Activated CD8-positive, alpha-beta memory T cell treated with anti-CD3 and anti-CD28 coated beads for 24 hours (primary cell): ENCODE measurements around the gene CRISPLD2.
"Not testable (repeated sequence)": the region's sequence is repeated elsewhere in the genome, so short reads cannot be mapped to it uniquely, and the experiment has no call there.

Experiments used
- DNase-seq: peaks from one replicate; pipeline ENCODE4 v3.0.0-alpha.2; 2020

The CRISPLD2 gene

DNA sequence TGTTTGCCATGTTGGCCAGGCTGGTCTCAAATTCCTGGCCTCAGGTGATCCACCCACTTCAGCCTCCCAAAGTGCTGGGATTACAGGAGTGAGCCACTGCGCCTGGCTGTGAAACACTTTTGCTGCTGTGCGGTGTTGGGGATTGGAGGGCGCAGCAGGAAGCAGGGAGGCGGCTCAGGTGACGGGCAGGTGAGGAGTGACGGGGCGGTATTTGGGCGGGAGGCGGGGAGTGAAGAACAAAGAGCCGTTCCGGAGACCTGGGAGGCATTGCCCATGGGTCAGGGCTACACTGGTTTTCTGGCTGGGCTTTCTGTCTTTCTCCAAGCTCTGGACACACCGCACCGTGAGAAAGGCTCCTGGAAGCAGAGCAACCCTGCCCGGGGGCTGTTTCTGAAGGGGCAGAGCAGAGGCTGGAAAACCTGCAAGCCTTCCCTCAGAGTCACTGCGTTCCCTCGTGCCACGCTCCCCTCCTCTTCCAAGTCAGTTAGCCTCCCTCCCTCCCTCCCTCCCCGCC, 22.1 kb downstream of the CRISPLD2 start:
- no peak for DNase-seq

DNA sequence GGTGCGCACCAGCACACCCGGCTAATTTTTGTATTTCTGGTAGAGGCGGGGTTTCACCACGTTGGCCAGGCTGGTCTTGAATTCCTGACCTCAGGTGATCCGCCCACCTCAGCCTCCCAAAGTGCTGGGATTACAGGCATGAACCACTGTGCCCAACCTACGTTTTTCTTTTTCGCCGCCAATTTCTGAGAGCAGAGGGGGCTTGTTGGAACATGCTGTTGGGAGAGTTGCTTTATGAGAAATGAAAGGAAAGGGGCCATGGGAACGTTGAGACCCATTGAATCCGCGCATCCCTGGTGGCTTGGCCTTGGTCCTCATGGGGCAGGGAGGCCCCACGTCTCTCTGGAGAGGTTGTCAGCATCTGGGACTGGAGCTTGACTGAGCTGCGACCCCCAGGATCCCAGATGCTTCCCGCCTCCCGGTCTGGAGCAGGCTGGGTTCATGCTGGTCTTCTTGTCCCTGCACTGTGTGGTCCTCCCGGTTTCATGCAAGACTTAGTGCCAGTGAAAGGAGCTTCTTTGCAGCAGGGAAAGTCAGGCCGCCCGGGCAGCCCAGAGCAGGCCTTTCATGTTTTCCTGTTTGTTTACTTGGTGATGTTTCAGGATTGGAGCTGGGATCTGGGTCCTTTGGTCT, 22.8 kb downstream of the CRISPLD2 start:
- DNase-seq = no peak

DNA sequence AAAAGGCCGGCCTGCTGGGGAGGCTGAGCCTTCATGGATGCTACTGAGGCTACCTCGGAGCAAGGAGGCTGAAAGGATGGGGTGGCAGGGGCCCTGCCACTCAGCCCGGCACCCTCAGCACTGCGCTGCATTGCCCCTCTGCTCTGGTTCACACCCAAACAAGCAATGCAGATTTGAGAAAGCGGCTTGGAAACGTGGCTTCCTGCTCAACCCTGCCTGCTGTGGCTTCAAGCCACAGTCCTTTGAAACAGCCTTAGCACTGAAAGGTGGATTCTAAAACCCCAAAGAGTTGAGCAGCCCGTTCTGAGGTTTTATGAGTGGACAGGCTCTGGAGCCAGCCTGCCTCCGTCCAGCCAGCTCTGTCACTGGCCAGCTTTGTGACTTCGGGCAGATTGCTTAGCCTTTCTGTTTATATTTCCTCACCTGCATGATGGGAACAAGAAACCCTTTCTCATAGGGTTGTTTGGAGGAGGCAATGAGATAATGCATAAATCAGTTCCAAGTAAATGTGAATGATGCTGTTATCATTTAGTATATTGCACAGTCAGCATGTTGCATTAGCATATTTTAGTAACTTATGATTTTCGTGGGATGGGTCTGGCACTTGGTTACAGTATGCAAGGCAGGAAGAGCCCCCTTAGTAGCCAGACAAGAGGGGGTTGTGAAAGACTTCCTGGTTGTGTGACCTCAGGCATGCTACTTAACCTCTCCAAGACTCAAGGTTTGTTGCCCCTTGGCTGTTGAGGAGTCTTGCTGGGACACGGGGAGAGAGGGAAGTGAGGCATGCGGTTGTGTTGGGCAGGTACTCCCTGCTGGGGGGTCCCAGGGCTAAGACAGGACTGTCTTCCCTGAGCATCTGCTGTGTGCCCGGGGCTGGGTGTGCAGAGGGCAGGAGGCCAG, 23.6 kb downstream of the CRISPLD2 start:
- DNase-seq = no peak

DNA sequence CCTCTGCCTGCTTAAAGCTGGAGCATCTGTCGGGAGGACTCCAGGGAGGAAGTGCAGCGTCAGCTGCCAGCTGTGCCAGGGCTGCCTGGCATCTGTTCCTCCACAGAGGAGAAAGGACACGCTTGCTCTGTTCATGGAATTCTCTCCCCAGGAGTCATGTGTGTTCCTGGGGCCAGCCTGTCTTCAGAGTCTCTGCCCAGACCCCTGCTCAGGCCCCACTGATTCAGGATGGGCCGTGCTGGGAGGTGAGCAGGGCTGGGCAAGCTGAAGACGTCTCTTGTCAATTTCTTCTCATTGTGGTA, 24.2 kb downstream of the CRISPLD2 start:
- no peak for DNase-seq

DNA sequence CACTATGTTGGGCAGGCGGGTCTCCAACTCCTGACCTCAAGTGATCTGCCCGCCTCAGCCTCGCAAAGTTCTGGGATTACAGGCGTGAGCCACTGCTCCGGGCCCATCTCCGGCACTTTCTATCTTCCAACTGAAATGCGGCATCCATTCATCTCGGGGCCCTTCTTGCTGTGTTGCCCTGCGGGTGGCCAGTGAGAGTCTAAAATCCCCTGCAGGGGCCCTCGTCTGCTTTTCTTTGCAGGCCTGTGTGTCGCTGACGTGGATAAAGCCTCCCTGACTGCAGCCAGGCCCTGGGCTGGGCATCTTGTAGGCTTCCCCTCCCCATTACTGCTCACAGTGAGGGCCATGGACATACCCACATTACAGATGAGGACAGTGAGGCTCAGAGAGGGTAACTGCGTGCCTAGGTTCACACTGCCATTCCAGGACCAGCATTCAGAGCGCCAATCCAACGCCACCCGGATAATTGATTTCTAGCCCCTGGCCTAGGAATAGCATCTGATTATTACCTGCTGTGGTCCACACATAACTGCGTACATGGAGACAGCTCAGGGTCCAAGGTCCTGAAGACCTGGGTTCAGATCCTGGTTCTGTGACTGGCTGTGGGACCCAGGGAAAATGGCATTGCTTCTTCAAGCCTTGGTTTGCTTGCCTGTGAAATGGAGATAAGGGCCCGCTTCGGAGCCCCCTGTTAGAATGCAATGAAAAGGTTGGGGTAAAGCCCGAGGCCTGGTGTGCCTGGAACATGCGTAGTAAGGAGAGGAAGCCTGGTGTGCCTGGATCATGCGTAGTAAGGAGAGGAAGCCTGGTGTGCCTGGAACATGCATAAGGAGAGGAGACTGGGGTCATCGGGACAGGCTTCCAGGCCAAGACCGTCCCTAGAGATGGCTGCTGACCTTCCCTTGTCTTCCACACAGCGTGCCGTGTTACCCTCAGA, 25.0 kb downstream of the CRISPLD2 start:
- DNase-seq = no peak

DNA sequence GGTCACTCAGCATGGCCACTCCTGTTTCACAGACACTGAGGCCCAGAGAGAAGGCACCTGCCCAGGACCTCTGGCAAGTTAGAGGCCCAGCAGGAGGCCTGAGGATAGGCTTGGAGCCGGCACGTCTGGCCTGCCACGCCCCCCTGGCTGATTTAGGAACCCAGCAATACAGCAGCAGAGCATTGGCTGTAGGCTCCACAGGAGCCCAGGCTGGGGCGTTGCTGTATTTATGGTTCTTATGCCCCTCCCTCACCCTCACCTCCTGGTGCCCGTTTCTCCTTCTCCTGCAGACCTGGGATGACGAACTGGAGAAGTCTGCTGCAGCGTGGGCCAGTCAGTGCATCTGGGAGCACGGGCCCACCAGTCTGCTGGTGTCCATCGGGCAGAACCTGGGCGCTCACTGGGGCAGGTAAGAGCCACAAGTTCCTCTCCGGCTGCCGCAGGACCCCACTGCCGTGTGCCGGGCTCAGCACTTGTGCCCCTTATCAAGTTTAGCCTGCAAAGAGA, 25.8 kb downstream of the CRISPLD2 start:
- DNase-seq = no peak

DNA sequence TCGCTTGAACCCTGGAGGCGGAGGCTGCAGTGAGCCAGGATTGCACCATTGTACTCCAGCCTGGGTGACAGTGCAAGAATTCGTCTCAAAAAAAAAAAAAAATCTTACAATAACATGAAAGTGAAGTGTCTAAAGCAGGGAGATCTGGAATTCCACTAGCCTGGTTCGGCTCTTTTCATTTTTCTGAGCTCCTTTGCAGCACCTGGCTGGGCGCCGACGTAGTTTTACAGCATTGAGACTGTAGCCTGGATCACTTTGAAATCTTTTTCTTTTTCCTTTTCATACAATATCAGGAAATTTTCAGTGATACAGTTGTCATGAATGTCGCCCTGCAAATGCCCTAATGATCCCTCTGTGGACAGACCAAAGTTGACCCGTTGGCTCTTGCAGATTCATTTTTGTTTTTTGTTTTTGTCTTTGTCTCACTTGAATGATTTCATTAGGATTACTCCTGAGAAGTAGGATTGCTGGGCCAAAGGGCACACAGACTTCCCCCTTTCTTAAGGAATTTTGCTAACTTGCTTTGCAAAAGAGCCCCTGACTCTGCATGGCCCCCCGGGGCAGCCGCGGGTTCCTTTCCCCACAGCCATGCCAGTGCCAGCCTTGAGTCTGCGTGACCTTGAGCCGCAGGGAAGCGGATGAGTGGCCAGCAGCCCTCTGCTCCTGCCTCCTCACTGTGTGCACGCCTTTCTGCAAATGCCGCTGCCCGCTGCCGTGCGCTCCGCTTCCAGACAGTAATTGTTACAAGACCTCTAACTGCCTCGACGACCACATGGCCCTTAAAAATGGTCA, 28.0 kb downstream of the CRISPLD2 start:
- no peak for DNase-seq

DNA sequence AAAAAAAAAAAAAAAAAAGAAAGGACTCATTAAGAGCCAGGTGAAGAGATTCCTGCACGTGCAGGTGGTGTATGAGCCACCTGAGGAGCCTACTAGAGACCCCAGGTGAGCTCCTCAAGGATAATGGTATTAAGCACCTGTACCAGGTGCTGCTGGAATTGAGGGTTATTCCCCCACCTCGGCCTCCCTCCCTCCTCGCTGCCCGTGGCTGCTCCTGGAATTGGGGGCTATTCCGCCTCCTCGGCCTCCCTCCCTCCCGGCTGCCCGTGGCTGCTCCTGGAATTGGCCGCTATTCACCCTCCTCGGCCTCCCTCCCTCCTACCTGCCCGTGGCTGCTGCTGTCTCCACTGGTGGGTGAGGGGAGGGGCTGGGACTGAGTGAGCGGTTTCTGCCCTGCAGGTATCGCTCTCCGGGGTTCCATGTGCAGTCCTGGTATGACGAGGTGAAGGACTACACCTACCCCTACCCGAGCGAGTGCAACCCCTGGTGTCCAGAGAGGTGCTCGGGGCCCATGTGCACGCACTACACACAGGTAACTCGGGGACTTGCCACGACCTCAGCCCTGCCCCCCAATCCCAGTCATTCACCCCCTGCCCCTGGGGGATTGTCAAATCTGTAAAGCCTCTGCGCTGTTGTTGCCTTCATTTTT, 29.3 kb downstream of the CRISPLD2 start:
- DNase-seq = no peak

DNA sequence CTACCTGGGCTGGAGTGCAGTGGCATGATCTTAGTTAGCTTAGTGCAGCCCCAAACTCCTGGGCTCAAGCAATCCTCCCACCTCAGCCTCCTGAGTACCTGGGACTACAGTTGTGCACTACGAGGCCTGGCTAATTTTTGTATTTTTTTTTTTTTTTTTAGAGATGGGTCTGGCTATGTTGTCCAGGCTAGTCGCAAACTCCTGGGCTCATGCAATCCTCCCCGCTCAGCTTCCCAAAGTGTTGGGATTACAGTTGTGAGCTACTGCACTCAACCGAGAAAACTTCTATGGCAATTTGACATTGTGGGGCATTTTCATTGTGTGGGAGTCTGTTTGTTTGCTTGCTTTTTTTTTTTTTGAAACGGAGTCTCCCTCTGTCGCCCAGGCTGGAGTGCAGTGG, 30.0 kb downstream of the CRISPLD2 start:
- no peak for DNase-seq

DNA sequence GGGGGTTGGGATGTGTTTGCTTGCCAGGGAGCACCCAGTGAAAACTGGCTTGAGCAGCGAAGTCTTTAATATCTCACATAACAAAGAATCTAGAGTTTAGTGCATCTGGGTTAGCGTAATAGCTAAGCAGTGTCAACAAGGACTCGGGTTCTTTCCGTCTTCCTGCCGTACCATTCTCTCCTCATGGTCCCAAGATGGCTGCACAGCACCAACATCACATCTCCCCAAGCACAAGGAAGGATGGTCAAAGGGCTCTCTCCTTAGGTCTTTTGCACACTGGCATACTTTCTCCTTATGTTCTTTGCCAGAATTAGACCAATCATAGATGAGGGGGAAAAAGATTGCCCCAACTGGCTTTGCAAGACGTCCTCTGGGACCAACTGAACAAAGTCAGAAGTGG, 30.9 kb downstream of the CRISPLD2 start:
- no peak for DNase-seq

DNA sequence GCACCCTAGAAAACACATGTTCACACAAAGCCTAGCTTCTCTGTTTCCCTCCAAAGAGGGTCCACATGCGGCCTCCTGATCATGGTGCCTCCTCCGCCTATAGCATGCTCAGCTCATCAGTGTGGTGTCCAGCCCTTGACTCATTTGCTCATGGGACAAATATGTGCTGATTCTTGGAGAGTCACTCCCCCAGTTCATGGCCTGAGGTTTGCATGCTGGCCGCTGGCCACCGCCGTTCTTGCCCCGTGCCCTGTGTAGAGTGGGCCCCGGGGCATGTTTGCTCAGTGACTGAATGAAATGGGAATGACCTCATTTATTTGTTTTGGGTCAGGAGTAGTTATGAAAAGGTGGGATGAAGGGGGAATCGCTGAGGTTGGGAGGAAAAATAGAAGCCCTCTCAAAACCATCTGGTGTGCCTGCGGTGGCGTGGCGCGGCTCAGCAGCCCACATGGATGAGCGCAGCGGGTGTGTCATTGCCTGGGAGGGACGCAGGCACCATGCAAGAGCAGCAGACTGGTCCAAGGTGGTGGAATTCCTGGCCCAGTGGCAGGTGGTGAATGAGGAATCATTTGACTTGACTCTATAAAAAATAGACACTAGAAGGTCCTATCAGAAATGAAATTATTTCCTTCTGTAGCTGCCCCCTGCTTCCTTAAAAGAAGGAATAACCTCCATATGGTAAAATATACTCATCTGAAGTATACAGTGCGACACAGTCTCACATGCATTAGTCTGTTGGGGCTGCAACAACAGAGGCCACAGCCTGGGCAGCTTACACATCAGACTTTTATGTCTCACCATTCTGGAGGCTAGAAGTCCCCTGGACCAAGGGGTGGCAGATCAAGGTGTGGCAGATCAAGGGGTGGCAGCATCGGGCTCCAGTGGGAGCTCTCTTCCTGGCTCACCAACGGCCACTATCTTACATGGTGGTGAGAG, 31.7 kb downstream of the CRISPLD2 start:
- no peak for DNase-seq

DNA sequence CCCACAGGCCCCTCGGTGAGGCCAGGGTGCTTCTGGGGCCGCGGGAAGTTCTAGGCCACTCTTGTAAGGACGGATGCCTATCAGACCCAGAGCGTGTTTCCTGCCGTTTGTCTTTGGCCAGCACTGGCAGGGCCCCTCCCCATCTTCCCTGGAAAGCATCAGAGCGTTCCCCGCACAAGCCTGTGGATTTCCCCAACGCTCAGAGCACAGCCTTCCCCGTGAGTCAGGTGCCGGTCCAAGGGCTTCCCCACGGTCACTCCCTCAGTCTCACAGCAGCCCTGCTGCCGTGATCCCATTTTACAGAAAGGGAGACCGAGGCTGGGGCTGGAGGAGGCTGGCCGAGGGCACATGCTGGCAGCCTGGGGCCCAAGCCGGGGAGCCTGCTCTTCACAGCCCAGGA, 33.7 kb downstream of the CRISPLD2 start:
- DNase-seq = no peak

DNA sequence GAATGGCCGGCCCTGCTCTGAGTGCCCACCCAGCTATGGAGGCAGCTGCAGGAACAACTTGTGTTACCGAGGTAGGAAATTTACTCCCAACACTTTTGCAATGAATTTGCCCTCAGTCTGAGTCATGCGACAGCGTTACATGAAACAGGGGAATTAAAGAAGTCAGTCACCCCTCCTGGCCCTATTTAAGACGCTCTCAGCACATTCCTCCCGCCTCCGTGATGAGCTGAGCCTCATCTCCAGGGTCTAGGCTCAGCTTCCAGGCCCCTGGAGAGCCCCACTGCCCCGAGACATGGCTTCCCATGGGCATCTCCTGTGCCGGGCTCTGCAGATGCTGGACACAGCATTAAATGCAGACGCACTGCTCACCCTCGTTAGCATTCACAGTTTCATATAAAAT, 35.0 kb downstream of the CRISPLD2 start:
- DNase-seq = no peak

DNA sequence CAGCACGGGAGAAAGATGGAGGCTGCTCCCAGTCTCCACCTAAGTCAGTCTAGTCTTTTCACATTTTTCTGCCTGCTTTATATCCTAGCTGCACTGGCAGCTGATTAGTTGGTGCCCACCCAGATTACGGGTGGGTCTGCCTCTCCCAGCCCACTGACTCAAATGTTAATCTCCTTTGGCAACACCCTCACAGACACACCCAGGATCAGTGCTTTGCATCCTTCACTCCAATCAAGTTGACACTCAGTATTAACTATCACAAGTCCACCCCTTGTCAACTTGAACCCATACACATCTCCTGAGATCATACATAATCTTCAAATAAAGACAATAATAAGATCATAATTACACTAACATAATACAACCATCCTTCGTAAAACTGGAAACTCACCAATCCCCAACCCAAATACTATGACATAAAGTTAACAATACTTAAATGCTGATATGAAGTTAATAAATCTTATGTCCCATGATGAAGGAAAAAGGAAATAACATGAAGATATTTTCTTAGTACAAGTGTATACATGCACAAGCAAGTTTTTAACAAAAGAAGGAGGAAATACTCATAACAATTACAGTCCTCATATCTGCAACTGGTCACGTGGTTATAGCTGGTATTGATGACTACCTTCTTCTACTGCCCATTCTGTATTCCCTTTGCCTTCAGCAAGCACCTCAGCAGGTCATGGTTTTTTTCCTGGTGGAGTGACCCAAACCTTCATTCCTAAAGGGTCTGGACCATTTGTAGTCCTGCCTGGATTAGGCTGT, 35.8 kb downstream of the CRISPLD2 start:
- DNase-seq = not testable (repeated sequence)

DNA sequence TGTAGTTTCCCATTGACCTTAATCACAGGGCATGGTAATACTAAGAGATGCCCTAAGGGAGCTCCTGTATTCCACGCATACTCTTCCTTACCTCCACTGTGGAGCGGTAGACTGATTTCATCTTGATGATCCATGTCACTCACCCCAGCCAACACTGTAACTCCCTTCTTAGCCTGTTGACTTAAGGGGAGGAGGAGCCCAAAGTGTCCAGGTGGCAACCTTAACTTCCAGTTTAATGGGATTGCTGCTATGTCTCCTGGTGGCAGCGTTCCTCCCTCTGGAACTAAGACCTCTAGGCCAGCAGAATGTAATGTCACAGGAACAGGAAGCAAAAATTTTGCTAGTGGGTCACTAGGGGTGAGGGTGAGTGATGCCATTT, 36.4 kb downstream of the CRISPLD2 start:
- not testable (repeated sequence) for DNase-seq

DNA sequence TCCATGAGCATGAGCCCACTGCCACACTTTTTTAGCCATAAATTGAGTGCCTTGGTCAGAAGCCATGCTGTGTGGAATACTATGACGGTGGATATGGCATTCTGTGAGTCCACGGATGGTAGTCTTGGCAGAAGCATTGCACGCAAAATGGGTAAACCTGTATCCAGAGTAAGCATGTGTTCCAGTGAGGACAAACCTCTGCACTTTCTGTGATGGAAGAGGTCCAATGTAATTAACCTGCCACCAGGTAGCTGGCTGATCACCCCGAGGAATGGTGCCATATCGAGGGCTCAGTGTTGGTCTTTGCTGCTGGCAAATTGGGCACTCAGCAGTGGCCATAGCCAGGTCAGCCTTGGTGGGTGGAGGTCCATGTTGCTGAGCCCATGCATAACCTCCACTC, 37.0 kb downstream of the CRISPLD2 start:
- not testable (repeated sequence) for DNase-seq

DNA sequence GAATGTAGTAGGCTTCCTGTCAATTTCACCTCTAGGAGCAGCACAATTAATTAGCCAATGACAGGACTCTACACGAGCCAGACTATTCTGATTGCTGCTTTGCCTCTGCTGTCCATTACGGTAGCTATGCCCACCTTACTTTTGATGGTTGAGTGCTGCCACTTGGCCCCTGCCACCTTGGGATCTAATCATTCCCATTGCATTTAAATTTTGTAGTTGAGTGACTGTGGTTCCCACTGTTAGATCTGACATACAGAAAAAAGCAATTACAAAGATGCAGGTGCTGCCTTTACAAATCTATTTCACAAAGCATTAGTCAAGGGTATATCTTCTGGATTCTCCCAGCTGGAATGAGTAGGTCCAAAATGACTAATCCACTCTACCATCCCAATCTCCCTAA, 39.9 kb downstream of the CRISPLD2 start:
- no peak for DNase-seq

DNA sequence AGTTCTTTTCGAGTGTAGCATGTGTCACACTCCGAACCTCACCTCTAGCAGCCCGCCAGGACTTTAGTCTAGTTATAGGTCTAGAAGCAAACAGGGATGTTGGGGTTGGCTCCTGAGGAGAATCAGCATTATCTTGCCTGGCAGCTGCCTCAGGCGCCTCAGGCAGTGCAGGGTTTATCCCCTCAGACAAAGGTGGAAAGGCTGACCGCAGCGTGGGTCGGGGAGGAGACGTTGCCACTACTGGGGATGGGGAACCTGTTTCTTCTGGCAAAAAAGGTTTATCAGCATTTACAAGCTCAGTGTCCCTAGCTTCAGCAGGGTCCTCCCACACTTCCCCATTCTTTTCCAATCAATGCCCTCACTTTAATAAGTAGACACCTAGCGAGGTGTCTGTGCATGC, 40.6 kb downstream of the CRISPLD2 start:
- no peak for DNase-seq

DNA sequence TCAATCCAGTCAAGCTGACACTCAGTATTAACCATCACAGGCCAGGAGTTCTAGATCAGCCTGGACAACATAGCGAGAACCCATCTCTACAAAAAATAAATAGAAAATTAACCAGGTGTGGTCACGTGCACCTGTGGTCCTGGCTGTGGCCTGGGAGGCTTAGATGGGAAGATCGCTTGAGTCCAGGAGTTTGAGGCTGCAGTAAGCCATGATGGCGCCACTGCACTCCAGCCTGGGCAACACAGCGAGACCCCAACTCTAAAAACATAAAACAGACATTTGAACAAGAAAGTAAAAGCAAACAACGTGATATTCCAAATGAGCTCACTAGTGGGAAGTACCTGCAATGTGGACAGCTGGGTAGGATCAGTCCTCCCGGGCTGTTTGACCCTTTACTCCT, 41.9 kb downstream of the CRISPLD2 start:
- no peak for DNase-seq
